ENCODE measurements around the gene CEBPA.

CEBPA gene

DNA sequence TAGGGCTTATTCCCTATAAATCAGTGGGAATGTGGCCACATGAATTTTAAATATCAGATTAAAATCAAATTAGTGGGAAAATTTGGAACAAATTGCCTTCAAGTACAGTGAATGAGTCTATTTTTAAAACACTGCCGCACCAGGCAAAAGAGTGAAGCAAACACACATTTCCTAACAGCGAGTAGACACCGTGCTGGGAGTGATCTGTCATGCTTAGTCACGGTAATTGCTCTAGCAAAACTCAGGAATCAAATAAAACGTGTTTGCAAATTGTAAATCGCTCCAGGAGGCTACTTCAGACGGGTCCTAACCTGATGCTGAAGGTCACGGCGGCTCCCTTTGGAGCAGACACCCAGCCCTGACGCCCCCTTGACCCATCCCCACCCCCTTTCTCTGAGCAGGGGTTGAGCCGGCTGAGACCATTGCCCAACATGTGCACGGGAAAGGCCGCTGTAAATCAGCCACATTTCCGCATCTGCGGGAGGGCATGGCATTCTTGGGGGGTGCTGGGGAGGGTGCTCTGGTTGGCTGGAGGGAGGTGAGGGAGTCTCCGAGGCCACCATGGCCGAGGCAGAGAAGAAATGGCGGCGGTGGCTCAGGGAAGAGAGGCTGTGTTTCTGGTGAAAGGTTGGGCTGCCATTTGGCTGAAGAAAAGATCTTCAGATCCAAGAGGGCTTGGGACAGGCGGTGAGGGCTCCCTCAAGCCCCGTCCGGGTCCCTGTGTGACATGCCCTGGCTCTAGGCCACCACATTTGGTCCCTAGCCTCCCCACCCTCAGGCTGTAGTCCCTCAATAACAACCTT is 8.9 kb downstream of the CEBPA start:
- peak; percentile 51 for DNase-seq (ENCODE audit: low read depth)
- TF ChIP-seq, protein P1, sequence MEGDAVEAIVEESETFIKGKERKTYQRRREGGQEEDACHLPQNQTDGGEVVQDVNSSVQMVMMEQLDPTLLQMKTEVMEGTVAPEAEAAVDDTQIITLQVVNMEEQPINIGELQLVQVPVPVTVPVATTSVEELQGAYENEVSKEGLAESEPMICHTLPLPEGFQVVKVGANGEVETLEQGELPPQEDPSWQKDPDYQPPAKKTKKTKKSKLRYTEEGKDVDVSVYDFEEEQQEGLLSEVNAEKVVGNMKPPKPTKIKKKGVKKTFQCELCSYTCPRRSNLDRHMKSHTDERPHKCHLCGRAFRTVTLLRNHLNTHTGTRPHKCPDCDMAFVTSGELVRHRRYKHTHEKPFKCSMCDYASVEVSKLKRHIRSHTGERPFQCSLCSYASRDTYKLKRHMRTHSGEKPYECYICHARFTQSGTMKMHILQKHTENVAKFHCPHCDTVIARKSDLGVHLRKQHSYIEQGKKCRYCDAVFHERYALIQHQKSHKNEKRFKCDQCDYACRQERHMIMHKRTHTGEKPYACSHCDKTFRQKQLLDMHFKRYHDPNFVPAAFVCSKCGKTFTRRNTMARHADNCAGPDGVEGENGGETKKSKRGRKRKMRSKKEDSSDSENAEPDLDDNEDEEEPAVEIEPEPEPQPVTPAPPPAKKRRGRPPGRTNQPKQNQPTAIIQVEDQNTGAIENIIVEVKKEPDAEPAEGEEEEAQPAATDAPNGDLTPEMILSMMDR (IDR thresholded peaks at IDR 0.05; ENCODE audit: low read depth, low read length, missing control alignments) = no peak
- in situ Hi-C loops (cut with HindIII; ENCODE audit: low sequenced_read_pairs) = loop anchor here (5.0 kb wide), 1 partner anchor 46 kb away; no protein-coding TSS in a partner anchor
- H3K4me3 ChIP-seq (ENCODE audit: low read depth, low read length) = no peak overlapping the region

- DNase-seq (ENCODE audit: low read depth) = no peak
- H3K4me3 ChIP-seq (ENCODE audit: low read depth, low read length) = no peak overlapping the region
- TF ChIP-seq, protein P1 (IDR thresholded peaks at IDR 0.05; ENCODE audit: low read depth, low read length, missing control alignments) = no peak
- in situ Hi-C loops (cut with HindIII; ENCODE audit: low sequenced_read_pairs) = loop anchor here (5.0 kb wide), 1 partner anchor 45 kb away; no protein-coding TSS in a partner anchor
Observed at GRCh38 chr19:33292595-33293254, 9.6 kb downstream of the CEBPA start.

DNA sequence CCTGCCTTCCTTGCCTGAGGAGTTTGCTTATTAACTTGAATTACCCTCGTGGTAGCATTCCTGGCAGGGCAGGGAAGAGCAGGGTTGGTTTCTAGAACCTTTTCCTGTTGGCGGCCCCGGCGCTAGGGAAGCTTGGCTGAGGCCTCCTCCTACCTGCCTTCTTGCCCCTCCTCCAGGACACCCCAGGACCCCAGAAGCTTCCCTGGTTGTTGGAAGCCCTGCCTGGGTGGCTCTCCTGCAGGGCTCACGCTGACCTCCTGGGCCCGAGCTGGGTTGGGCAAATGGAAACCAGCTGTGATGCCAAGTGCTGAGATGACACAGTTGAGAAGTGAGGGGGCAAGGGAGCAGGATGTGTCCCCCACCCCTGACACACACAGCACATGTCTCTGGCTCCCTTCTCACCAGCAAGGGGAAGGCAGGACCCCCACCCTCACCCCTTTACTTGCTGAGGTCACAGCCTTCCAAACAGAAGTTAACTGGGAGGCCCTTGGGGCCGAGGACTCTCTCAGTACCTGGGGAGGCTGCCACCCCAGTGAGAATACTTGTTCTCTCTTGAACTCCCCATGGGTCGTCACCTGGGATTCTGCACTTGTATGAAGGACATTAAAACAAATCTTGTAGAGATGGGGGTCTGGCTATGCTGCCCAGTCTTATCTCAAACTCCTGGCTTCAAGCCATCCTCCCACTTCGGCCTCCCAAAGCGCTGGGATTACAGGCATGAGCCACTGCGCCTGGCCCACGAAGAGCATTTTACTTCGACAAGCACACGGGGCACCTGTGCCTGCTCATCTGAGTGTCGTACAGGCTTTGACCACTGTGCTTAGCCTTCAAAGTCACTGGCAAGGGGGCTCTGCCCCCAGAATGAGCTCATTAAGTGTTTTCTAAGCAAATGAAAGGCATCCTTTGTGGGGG is 10.5 kb downstream of the CEBPA start:
- TF ChIP-seq, protein P1 (IDR thresholded peaks at IDR 0.05; ENCODE audit: low read depth, low read length, missing control alignments) = no peak
- no peak overlapping the region for H3K4me3 ChIP-seq (ENCODE audit: low read depth, low read length)
- in situ Hi-C loops (cut with HindIII; ENCODE audit: low sequenced_read_pairs) = loop anchor here (5.0 kb wide), 1 partner anchor 45 kb away; no protein-coding TSS in a partner anchor
- no peak for DNase-seq (ENCODE audit: low read depth)

DNA sequence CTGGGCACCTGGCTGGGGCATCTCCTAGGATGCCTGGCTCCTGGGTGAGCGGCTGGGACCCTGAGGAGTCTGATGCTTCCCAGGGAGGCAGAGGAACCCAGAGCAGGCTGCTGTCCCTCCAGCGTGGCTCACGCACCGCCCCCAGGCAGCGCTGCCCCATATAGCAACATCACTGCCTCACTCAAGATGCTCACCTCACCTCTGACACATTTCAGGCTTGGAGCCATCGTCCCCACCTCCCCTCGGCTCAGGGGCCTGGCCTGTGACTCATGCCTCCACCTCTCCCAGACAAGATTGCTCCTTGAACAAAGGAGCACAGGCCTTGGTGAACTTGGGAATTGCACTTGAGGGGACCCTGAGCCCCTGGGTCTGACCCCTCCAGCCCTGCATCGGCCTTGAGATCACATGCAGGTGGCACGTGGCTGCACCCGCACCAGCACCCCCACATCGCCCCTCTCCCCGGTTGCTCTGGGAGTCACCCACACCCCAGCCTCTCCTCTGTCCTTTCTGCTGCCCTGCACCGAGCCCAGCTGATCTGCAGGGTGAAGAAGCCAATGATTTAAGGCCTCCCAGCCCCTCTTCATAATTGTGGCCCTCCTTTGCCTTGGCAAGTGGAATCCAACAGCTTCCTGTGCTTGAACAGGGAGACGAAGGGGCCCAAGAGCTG is 11.2 kb downstream of the CEBPA start:
- TF ChIP-seq, protein P1 (IDR thresholded peaks at IDR 0.05; ENCODE audit: low read depth, low read length, missing control alignments) = no peak
- no peak for DNase-seq (ENCODE audit: low read depth)
- H3K4me3 ChIP-seq (ENCODE audit: low read depth, low read length) = no peak overlapping the region
- in situ Hi-C loops (cut with HindIII; ENCODE audit: low sequenced_read_pairs) = loop anchor here (5.0 kb wide), 1 partner anchor 44 kb away; no protein-coding TSS in a partner anchor

DNA sequence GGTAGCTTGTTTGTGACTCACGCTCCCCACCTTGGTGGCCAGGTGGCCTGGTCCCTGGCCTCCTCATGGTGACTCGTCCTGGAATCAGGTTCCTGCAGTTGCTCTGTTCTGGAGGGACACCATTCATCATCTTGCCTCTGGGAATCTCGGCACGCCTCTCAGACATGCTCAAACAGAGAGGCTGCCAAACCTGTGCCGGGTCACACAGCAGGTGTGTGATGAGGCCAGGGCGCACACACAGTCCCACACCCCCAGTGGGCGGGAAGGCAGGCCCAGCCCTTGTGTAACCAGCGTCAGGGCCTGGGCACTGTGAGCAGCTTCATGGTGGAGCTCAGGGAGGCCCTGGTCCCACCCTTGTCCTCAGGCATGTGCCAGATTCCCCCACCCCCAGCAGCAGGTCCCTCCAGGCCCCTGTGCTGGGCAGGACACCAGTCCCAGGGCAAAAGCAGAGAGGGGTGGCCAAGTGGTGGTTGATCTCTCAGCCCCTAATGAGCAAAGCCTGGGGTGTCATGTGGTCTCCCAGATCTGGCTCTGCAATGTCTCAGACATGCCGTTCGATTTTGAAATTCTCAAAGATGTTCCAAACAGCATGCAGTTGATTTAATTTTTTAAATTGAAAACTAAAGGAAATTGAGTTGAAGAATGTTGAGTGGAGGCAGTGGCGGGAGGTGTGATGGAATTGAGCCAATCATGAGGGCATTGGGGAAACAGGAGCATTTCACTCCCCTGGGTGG is 12.1 kb downstream of the CEBPA start:
- DNase-seq (ENCODE audit: low read depth) = no peak
- TF ChIP-seq, protein P1 (IDR thresholded peaks at IDR 0.05; ENCODE audit: low read depth, low read length, missing control alignments) = no peak
- no peak overlapping the region for H3K4me3 ChIP-seq (ENCODE audit: low read depth, low read length)
- in situ Hi-C loops (cut with HindIII; ENCODE audit: low sequenced_read_pairs) = loop anchor here (5.0 kb wide), 1 partner anchor 43 kb away; no protein-coding TSS in a partner anchor

Data from astrocyte of the cerebellum (primary cell).